Stimulated activated CD4-positive, alpha-beta T cell treated with anti-CD3 and anti-CD28 coated beads, Interleukin-12 subunit alpha, Interleukin-12 subunit beta, amount 100 ng/mL, for 4 hours (primary cell): ENCODE results near the gene NUDT2.

Experiments used
- DNase-seq: peaks from one replicate; pipeline ENCODE4 v3.0.0-alpha.2; 2020

The NUDT2 gene

DNA sequence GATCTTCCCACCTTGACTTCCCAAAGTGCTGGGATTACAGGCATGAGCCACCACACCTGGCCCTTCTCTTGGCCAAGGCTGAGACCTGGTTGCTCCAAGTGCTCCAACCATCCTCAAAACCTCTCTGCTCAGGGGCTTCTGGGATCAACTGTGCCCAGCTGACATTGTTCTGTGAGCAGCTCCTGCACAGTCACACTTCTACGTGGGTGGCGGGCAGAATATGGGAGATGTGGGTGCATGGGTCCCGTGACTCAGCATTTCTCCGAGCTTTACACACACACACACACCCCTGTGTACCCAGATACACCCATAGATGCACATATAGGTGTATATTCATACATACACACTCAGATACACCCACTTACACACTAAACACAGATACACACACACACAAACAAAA, 57.9 kb downstream of the NUDT2 start:
- DNase-seq: no peak

DNA sequence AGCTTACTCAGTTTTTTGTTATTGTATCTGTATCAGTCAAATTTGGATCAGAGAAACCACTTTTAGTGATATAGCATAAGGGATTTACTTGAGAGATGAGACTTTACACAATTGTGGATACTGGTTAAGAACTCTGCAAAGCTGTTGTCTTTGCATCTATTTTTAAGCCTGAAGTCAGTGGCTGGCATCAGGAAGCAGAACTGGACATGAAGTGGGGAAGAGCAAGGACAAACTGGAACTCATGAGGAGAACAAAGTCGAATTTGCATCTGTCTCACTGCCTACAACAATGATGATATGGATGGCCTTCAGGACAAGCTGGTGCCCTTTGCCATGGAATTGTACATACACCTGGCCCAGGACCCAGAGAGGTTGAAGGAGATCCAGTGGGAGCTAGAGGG, 63.1 kb downstream of the NUDT2 start:
- no peak for DNase-seq
